Neural crest cell (in vitro differentiated cells): Measurements from ENCODE around the gene GCDH. TPM values are rescaled to one million over a fixed set of nuclear protein-coding genes. Genes with fewer than 3 reads are reported as not detected.

Source experiments
- DNase-seq: peaks from one replicate; pipeline ENCODE4 v3.0.0; 2021; ENCODE audit warnings: low read depth, mixed read lengths, low spot score
- H3K27ac Mint-ChIP-seq: one replicate; pipeline ENCODE4 v1.8.0; 2021; ENCODE audit warnings: mild to moderate bottlenecking, mixed read lengths; ENCODE audit not compliant: unreplicated experiment
- H3K27me3 Mint-ChIP-seq: 2 replicates; pipeline ENCODE4 v1.8.0; 2021; ENCODE audit warnings: low read depth, mild to moderate bottlenecking, mixed read lengths
- H3K36me3 Mint-ChIP-seq: 2 replicates; pipeline ENCODE4 v1.8.0; 2021; ENCODE audit warnings: low read depth, mild to moderate bottlenecking, mixed read lengths
- H3K4me1 Mint-ChIP-seq: 2 replicates; pipeline ENCODE4 v1.8.0; 2021; ENCODE audit warnings: mixed read lengths
- H3K4me3 Mint-ChIP-seq: one replicate; pipeline ENCODE4 v1.8.0; 2021; ENCODE audit warnings: mild to moderate bottlenecking, mixed read lengths
- H3K9me3 Mint-ChIP-seq: 2 replicates; pipeline ENCODE4 v1.8.0; 2021; ENCODE audit warnings: mixed read lengths
- CTCF ChIP-seq: fragments of 200-600 bp; sonication (generic); conservative IDR thresholded peaks from 2 replicates; pipeline ENCODE4 v1.5.0; 2021; ENCODE audit warnings: antibody characterized with exemption, mild to moderate bottlenecking
- total RNA-seq: library from RNA; stranded (reverse); gene quantifications from 2 replicates; pipeline ENCODE4 v1.2.1, GENCODE V29; 2021

The GCDH gene
- total RNA-seq, 1 donor from 2014 or later, result 46.7 TPM

- Mint-ChIP-seq H3K27ac (no peak overlapping the region), H3K27me3 (peaks cover 11% of the 10 kb centered on the region), H3K36me3 (peaks cover 12% of the 10 kb centered on the region), H3K4me1 (no peaks in the 10 kb centered on the region), H3K9me3 (peaks cover 6% of the 10 kb centered on the region), H3K4me3 (no peak overlapping the region)
- no peak for TF ChIP-seq CTCF
- DNase-seq, result no peak
Measured at GRCh38 chr19:12875086-12875485, 15.9 kb upstream of the GCDH start.

- no peak for TF ChIP-seq CTCF
- H3K36me3 Mint-ChIP-seq, result no peaks in the 10 kb centered on the region
- H3K9me3 Mint-ChIP-seq, result no peaks in the 10 kb centered on the region
- peaks cover 56% of the 10 kb centered on the region for H3K27me3 Mint-ChIP-seq
- no peak for DNase-seq
- peaks cover 12% of the 10 kb centered on the region for H3K4me1 Mint-ChIP-seq
- H3K27ac Mint-ChIP-seq, result no peak overlapping the region
- H3K4me3 Mint-ChIP-seq, result peak overlapping the region; percentile 88
Measured at GRCh38 chr19:12880551-12881171, 10.3 kb upstream of the GCDH start.

GRCh38 chr19:12881172-12881808 is 9.7 kb upstream of the GCDH start, which contains the start of gene DNASE2:
TSS of gene DNASE2 (minus strand) at chr19:12881449. CDS start at chr19:12881375, 74 bp downstream.
- no peaks in the 10 kb centered on the region for H3K36me3 Mint-ChIP-seq
- TF ChIP-seq CTCF, result no peak
- peaks cover 12% of the 10 kb centered on the region for H3K4me1 Mint-ChIP-seq
- H3K4me3 Mint-ChIP-seq, result peak within 1 kb of the TSS; percentile 88
- DNase-seq, result peak; percentile 77
- H3K27ac Mint-ChIP-seq, result peak within 1 kb of the TSS; percentile 87
- H3K9me3 Mint-ChIP-seq, result no peaks in the 10 kb centered on the region
- H3K27me3 Mint-ChIP-seq, result peaks cover 60% of the 10 kb centered on the region

GRCh38 chr19:12882589-12882988 is 8.4 kb upstream of the GCDH start:
- no peak overlapping the region for H3K27ac Mint-ChIP-seq
- H3K36me3 Mint-ChIP-seq, result no peaks in the 10 kb centered on the region
- H3K4me3 Mint-ChIP-seq, result peak overlapping the region; percentile 45

GRCh38 chr19:12884202-12884601 is 6.8 kb upstream of the GCDH start:
- Mint-ChIP-seq H3K27me3 (peaks cover 81% of the 10 kb centered on the region), H3K36me3 (no peaks in the 10 kb centered on the region)

More at GRCh38 chr19:12882589-12882988, 8.4 kb upstream of the GCDH start:
- no peak for DNase-seq
- Mint-ChIP-seq H3K4me1 (peaks cover 17% of the 10 kb centered on the region), H3K9me3 (no peaks in the 10 kb centered on the region), H3K27me3 (peaks cover 73% of the 10 kb centered on the region)
- TF ChIP-seq CTCF, result no peak

More at GRCh38 chr19:12884202-12884601, 6.8 kb upstream of the GCDH start:
- H3K27ac Mint-ChIP-seq, result no peak overlapping the region
- no peak for TF ChIP-seq CTCF
- H3K4me3 Mint-ChIP-seq, result no peak overlapping the region
- no peak for DNase-seq
- peaks cover 17% of the 10 kb centered on the region for H3K4me1 Mint-ChIP-seq
- H3K9me3 Mint-ChIP-seq, result no peaks in the 10 kb centered on the region
